H1 (cell line): ENCODE data around the gene MLF2. TPM values are rescaled to one million over a fixed set of nuclear protein-coding genes. Genes with fewer than 3 reads are reported as not detected.

ENCODE experiments used
- CTCF ChIA-PET: fragments of 300-600 bp; sonication (Branson Sonifier 250); formaldehyde crosslinking; loops from one replicate; lab custom pipeline; 2021; ENCODE audit not compliant: partially characterized antibody; lab: Charles Lee
- POLR2A ChIA-PET: fragments of 300-600 bp; sonication (Branson Sonifier 250); formaldehyde crosslinking; loops from one replicate; lab custom pipeline; 2021; ENCODE audit warnings: inconsistent platforms; ENCODE audit not compliant: partially characterized antibody; lab: Charles Lee
- DNase-seq, 2 experiments: peaks; one replicate each; pipeline versions ENCODE4 v3.0.0 to v3.0.0-alpha.2; 2010 to 2022; ENCODE audit warnings: low spot score in 2 of 2, low read depth in 1 of 2, mixed read lengths in 1 of 2
- FAIRE-seq: peaks from 2 replicates; lab custom pipeline; 2011; peaks lifted over from hg19 to GRCh38; lab: Jason Lieb, UNC
- H2AFZ ChIP-seq: 2 replicates; pipeline ENCODE4 v1.8.1; 2012; ENCODE audit warnings: low read length, inconsistent platforms
- H2AK5ac ChIP-seq: 2 replicates; pipeline ENCODE4 v1.6.1; 2013; ENCODE audit warnings: low read depth, low read length
- H2BK120ac ChIP-seq: replicated peaks from 2 replicates; pipeline ENCODE3; 2013; ENCODE audit warnings: low read depth, low read length, inconsistent platforms
- H2BK12ac ChIP-seq: 2 replicates; pipeline ENCODE4 v1.6.1; 2013; ENCODE audit warnings: low read depth, low read length
- H2BK15ac ChIP-seq: 2 replicates; pipeline ENCODE4 v1.6.1; 2013; ENCODE audit warnings: low read length
- H2BK20ac ChIP-seq: 2 replicates; pipeline ENCODE4 v1.6.1; 2013; ENCODE audit warnings: low read length
- H2BK5ac ChIP-seq: 2 replicates; pipeline ENCODE4 v1.6.1; 2013; ENCODE audit warnings: low read depth, low read length
- H3K14ac ChIP-seq: 2 replicates; pipeline ENCODE4 v1.6.1; 2013; ENCODE audit warnings: inconsistent platforms; ENCODE audit not compliant: insufficient read length
- H3K18ac ChIP-seq: 2 replicates; pipeline ENCODE4 v1.6.1; 2013; ENCODE audit warnings: low read length; ENCODE audit errors: extremely low read depth
- H3K23ac ChIP-seq: 2 replicates; pipeline ENCODE4 v1.6.1; 2013; ENCODE audit warnings: inconsistent platforms; ENCODE audit not compliant: insufficient read length
- H3K23me2 ChIP-seq: 2 replicates; pipeline ENCODE4 v1.6.1; 2013; ENCODE audit warnings: low read depth, low read length
- H3K27ac ChIP-seq: 2 replicates; pipeline ENCODE4 v1.6.1; 2011; ENCODE audit warnings: low read depth, low read length, inconsistent platforms
- H3K27me3 ChIP-seq, 4 experiments: replicated peaks in 1 of 4; 1 replicate in 1 of 4; 2 replicates in 3 of 4; pipeline versions ENCODE4 v1.6.1 to v1.8.1; 2011 to 2013; ENCODE audit warnings: low read length in 3 of 4, mild to moderate bottlenecking in 3 of 4, inconsistent platforms in 2 of 4, mixed read lengths in 2 of 4, moderate library complexity in 1 of 4; ENCODE audit not compliant: control insufficient read depth in 3 of 4, insufficient read depth in 3 of 4; ENCODE audit errors: extremely low read depth in 1 of 4
- H3K36me3 ChIP-seq, 4 experiments: 2 replicates each; pipeline versions ENCODE4 v1.6.1 to v1.8.1; 2011 to 2013; ENCODE audit warnings: mild to moderate bottlenecking in 4 of 4, low read length in 3 of 4, moderate library complexity in 2 of 4, control low read depth in 1 of 4, inconsistent platforms in 1 of 4; ENCODE audit not compliant: insufficient read depth in 4 of 4, control insufficient read depth in 2 of 4
- H3K4ac ChIP-seq: replicated peaks from 2 replicates; pipeline ENCODE3; 2013; ENCODE audit warnings: low read length, low read depth, mixed read lengths, inconsistent platforms; ENCODE audit not compliant: insufficient read length
- H3K4me1 ChIP-seq, 4 experiments: replicated peaks in 1 of 4; 1 replicate in 1 of 4; 2 replicates in 3 of 4; pipeline versions ENCODE4 v1.6.1 to v1.8.1; 2011 to 2013; ENCODE audit warnings: low read length in 3 of 4, inconsistent platforms in 2 of 4, mixed read lengths in 1 of 4; ENCODE audit not compliant: insufficient read depth in 4 of 4, control insufficient read depth in 3 of 4
- H3K4me2 ChIP-seq, 2 experiments: 2 replicates each; pipeline versions ENCODE4 v1.6.1 to v1.8.1; 2011 to 2013; ENCODE audit warnings: low read depth in 2 of 2, low read length in 2 of 2, control low read depth in 1 of 2, inconsistent platforms in 1 of 2, mild to moderate bottlenecking in 1 of 2; ENCODE audit not compliant: insufficient read depth in 1 of 2
- H3K4me3 ChIP-seq, 4 experiments: fragments of 200-600, 300-600 bp in 1 of 4; sonication (generic), shearing (Covaris generic), sonication (Bioruptor Twin) in 1 of 4; 2 replicates each; pipeline versions ENCODE4 v1.5.1 to v1.8.1; 2011 to 2016; ENCODE audit warnings: low read length in 4 of 4, low read depth in 3 of 4, control low read depth in 2 of 4, inconsistent platforms in 2 of 4, mild to moderate bottlenecking in 2 of 4, mixed read lengths in 1 of 4, moderate library complexity in 1 of 4; ENCODE audit not compliant: insufficient read depth in 2 of 4; ENCODE audit errors: extremely low read depth in 1 of 4
- H3K56ac ChIP-seq: replicated peaks from 2 replicates; pipeline ENCODE3; 2013; ENCODE audit warnings: low read depth, mild to moderate bottlenecking, mixed read lengths, low read length, inconsistent platforms; ENCODE audit not compliant: insufficient read length
- H3K79me1 ChIP-seq: 2 replicates; pipeline ENCODE4 v1.6.1; 2013; ENCODE audit warnings: low read depth, low read length, control low read depth
- H3K79me2 ChIP-seq, 2 experiments: 2 replicates each; pipeline versions ENCODE4 v1.6.1 to v1.8.1; 2012 to 2013; ENCODE audit warnings: low read length in 2 of 2, mild to moderate bottlenecking in 2 of 2, inconsistent platforms in 1 of 2; ENCODE audit not compliant: insufficient read depth in 2 of 2, control insufficient read depth in 1 of 2
- H3K9ac ChIP-seq, 4 experiments: replicated peaks in 1 of 4; 1 replicate in 1 of 4; 2 replicates in 3 of 4; pipeline versions ENCODE4 v1.6.1 to v1.8.1; 2011 to 2013; ENCODE audit warnings: low read depth in 3 of 4, low read length in 3 of 4, control low read depth in 2 of 4, mild to moderate bottlenecking in 2 of 4, moderate library complexity in 2 of 4, inconsistent platforms in 1 of 4; ENCODE audit errors: extremely low read depth in 1 of 4
- H3K9me3 ChIP-seq, 2 experiments: 2 replicates each; pipeline versions ENCODE4 v1.6.1 to v1.8.1; 2012 to 2013; ENCODE audit warnings: mild to moderate bottlenecking in 2 of 2, moderate library complexity in 2 of 2, control low read depth in 1 of 2, inconsistent platforms in 1 of 2, low read depth in 1 of 2, low read length in 1 of 2, mixed read lengths in 1 of 2; ENCODE audit not compliant: insufficient read depth in 2 of 2
- H4K20me1 ChIP-seq, 2 experiments: replicated peaks in 1 of 2; 2 replicates each; pipeline versions ENCODE3 to v1.8.1; 2011 to 2013; ENCODE audit warnings: inconsistent platforms in 2 of 2, low read length in 2 of 2, mild to moderate bottlenecking in 1 of 2; ENCODE audit not compliant: insufficient read depth in 2 of 2, control insufficient read depth in 1 of 2
- H4K5ac ChIP-seq: 2 replicates; pipeline ENCODE4 v1.6.1; 2013; ENCODE audit warnings: low read length, low read depth, mixed read lengths, inconsistent platforms; ENCODE audit not compliant: insufficient read length
- H4K8ac ChIP-seq: 2 replicates; pipeline ENCODE4 v1.8.0; 2013; ENCODE audit warnings: mild to moderate bottlenecking, moderate library complexity, low read length, inconsistent platforms; ENCODE audit not compliant: insufficient read depth; ENCODE audit errors: extremely low read depth
- H4K91ac ChIP-seq: replicated peaks from 2 replicates; pipeline ENCODE3; 2013; ENCODE audit warnings: low read length, mixed read lengths, inconsistent platforms; ENCODE audit not compliant: insufficient read length
- JUN ChIP-seq: IDR thresholded peaks from 2 replicates; pipeline ENCODE4 v1.6.1; 2011; ENCODE audit warnings: low read depth, mild to moderate bottlenecking, improper control_type of control experiment, low read length
- JUND ChIP-seq: IDR thresholded peaks from 2 replicates; pipeline ENCODE4 v1.6.1; 2011; ENCODE audit warnings: mild to moderate bottlenecking, improper control_type of control experiment, low read length
- KDM4A ChIP-seq: IDR thresholded peaks from one replicate; pipeline ENCODE4 v1.7.1; 2012; ENCODE audit warnings: low read depth, mild to moderate bottlenecking, moderate library complexity, low read length, inconsistent platforms; ENCODE audit not compliant: severe bottlenecking
- MAX ChIP-seq: IDR thresholded peaks from 2 replicates; pipeline ENCODE4 v1.6.1; 2012; ENCODE audit warnings: inconsistent platforms
- NRF1 ChIP-seq: IDR thresholded peaks from 2 replicates; pipeline ENCODE4 v1.6.1; 2011; ENCODE audit warnings: mild to moderate bottlenecking, low read depth, low read length, improper control_type of control experiment
- POLR2AphosphoS5 ChIP-seq: IDR thresholded peaks from 2 replicates; pipeline ENCODE4 v1.6.1; 2011; ENCODE audit warnings: low read depth, low read length
- POU5F1 ChIP-seq: IDR thresholded peaks from 2 replicates; pipeline ENCODE4 v1.6.1; 2011; ENCODE audit warnings: low read depth, mild to moderate bottlenecking, low read length, moderate library complexity
- RNF2 ChIP-seq: fragments of 200-900, 300-1000 bp; sonication (generic); IDR thresholded peaks from 2 replicates; pipeline ENCODE4 v1.7.1; 2016; ENCODE audit warnings: borderline replicate concordance, low read depth, mild to moderate bottlenecking, antibody characterized with exemption, low read length; ENCODE audit not compliant: poor library complexity, severe bottlenecking; ENCODE audit errors: missing control alignments
- SIRT6 ChIP-seq: IDR thresholded peaks from one replicate; pipeline ENCODE4 v1.7.1; 2012; ENCODE audit warnings: low read length, inconsistent platforms
- TAF1 ChIP-seq: IDR thresholded peaks from 2 replicates; pipeline ENCODE4 v1.6.1; 2011; ENCODE audit warnings: mild to moderate bottlenecking, low read depth, low read length
- TEAD4 ChIP-seq: IDR thresholded peaks from 2 replicates; pipeline ENCODE4 v1.6.1; 2012; ENCODE audit warnings: low read depth, low read length, inconsistent platforms, mixed read lengths
- WGBS, 2 experiments: shearing (Covaris generic) in 1 of 2; methylation state at CpG; one replicate each; pipeline versions ENCODE4 v1.1.6 to v1.1.7; 2013 to 2015; ENCODE audit warnings: low lambda C conversion rate in 2 of 2, mixed read lengths in 2 of 2, inconsistent platforms in 1 of 2, low coverage in 1 of 2, missing lambda C conversion rate in 1 of 2; ENCODE audit not compliant: insufficient replicate concordance in 2 of 2, insufficient coverage in 1 of 2, insufficient read length in 1 of 2; ENCODE audit errors: extremely low coverage in 1 of 2, missing lambda C conversion rate in 1 of 2; 5-methylcytosine and 5-hydroxymethylcytosine counted together
- polyA plus RNA-seq, 7 experiments: library from polyadenylated mRNA; depleted of rRNA in 3 of 7; stranded (reverse) in 5 of 7; unstranded in 2 of 7; fragments of >200 nt in 5 of 7; fragments of 200-250 nt in 2 of 7; gene quantifications; 1 replicate in 5 of 7; 2 replicates in 1 of 7; 4 replicates in 1 of 7; pipeline versions ENCODE4 v1.2.1 to v1.2.3, GENCODE V29; 2011 to 2013; ENCODE audit warnings: missing spikeins in 2 of 7, mixed read lengths in 2 of 7
- total RNA-seq: library from RNA; stranded (reverse); fragmentation: NEBNext Ultra II Directional; extraction: Animal tissue kit (Norgen Biotek cat#: 25700); gene quantifications from 2 replicates; pipeline ENCODE4 v1.2.1, GENCODE V29; 2021
- TF ChIP-seq, protein P1 (sequence below): IDR thresholded peaks from 2 replicates; pipeline ENCODE4 v1.6.1; 2012; ENCODE audit warnings: low read length, inconsistent platforms

The MLF2 gene
- total and polyA plus RNA-seq, 2 of the 8 experiments (the other 6 are each of a cell fraction or from before 2014, with no cell fraction given), result 229 to 401 TPM

DNA sequence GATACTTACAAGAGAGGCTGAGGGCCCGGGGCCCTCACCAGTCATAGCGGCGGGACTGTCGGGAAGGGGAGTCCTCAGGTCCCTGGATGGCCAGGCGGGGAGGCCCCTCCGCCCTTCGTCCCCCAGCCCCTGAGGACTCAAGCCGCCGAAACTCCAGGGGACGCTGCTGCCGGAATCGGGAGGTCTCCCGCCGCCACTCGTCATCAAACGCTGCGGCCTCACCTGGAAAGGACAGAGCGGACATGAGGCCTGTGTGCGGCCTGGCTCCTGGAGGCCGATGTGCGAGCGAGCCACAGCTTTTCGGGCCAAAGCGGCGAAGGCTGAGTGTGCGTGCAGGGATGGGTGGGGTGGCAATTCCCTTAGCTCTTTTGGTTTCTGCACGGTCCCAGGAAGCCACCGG is 4.2 kb downstream of the MLF2 start:
- Histone ChIP-seq H3K56ac (no peak overlapping the region), H3K27me3 (no peaks in the 10 kb centered on the region), H3K27ac (no peak overlapping the region), H3K23ac (no peak overlapping the region), H2BK120ac (no peak overlapping the region), H3K4me3 (no peak overlapping the region), H3K4me2 (no peak overlapping the region), H3K23me2 (peaks cover 10% of the 10 kb centered on the region), H2AK5ac (no peak overlapping the region), H3K18ac (no peak overlapping the region), H3K9ac (no peak overlapping the region), H3K9me3 (no peaks in the 10 kb centered on the region; a peak in 1 of 4 replicates), H2AFZ (no peak overlapping the region), H4K91ac (no peak overlapping the region), H3K36me3 (peaks cover 28 to 64% (median 50%) of the 10 kb centered on the region in 4 experiments), H3K4me1 (peaks cover 0 to 4% (median 2%) of the 10 kb centered on the region in 4 experiments; a peak in 5 of 7 replicates), H4K20me1 (peaks cover 2 to 13% of the 10 kb centered on the region in 2 experiments), H2BK15ac (no peak overlapping the region), H3K4ac (no peak overlapping the region), H4K8ac (0 out of 2 replicates have a peak overlapping the region, but pooled peaks have one; percentile 25), H3K79me2 (peaks cover 0 to 14% of the 10 kb centered on the region in 2 experiments; a peak in 2 of 4 replicates), H3K14ac (no peak overlapping the region), H2BK5ac (no peak overlapping the region), H3K79me1 (peaks cover 7% of the 10 kb centered on the region; the same call in 1 of the 2 replicates), H2BK12ac (no peak overlapping the region), H2BK20ac (no peak overlapping the region), H4K5ac (no peak overlapping the region)
- no peak for FAIRE-seq
- no peak for DNase-seq
- ChIA-PET POLR2A (interaction anchor here (0.6 to 1.2 kb wide), 3 partner anchors 26 to 85 kb away, joined by 3 to 5 read pairs (median 3); no protein-coding TSS in a partner anchor), CTCF (interaction anchor here (1.4 to 16.3 kb wide), 2 partner anchors 13 to 26 kb away, joined by 4 to 427 read pairs; partner anchors contain the start of genes LAG3 and PTMS)
- 92% methylated on average over 27 of the region's 28 CpGs; no CpG with 5 or more reads in 1 of the 2 experiments for WGBS, 2 experiments
- no peak for TF ChIP-seq POU5F1
- no peak for TF ChIP-seq KDM4A
- TF ChIP-seq SIRT6, result no peak
- TF ChIP-seq JUN, result no peak
- TF ChIP-seq NRF1, result no peak
- TF ChIP-seq MAX, result no peak
- no peak for TF ChIP-seq TAF1
- TF ChIP-seq POLR2AphosphoS5, result no peak
- no peak for TF ChIP-seq RNF2
- TF ChIP-seq, protein P1, sequence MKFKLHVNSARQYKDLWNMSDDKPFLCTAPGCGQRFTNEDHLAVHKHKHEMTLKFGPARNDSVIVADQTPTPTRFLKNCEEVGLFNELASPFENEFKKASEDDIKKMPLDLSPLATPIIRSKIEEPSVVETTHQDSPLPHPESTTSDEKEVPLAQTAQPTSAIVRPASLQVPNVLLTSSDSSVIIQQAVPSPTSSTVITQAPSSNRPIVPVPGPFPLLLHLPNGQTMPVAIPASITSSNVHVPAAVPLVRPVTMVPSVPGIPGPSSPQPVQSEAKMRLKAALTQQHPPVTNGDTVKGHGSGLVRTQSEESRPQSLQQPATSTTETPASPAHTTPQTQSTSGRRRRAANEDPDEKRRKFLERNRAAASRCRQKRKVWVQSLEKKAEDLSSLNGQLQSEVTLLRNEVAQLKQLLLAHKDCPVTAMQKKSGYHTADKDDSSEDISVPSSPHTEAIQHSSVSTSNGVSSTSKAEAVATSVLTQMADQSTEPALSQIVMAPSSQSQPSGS, result no peak
- TF ChIP-seq JUND, result no peak
- TF ChIP-seq TEAD4, result no peak
